Endothelial cell of umbilical vein (primary cell): Measurements from ENCODE around the gene XRCC4. TPM values are rescaled to one million over a fixed set of nuclear protein-coding genes. Genes with fewer than 3 reads are reported as not detected.
A peak's percentile ranks its signal among the peaks of the same experiment; 100 is the strongest.

Experiments used
- BruUV-seq: library from RNA; stranded (reverse); fragments of 400-500 nt; replicated peaks from 2 replicates; lab custom pipeline; 2021; lab: Mats Ljungman, UMichigan
- CTCF ChIA-PET: fragments of 300-600, 350-600 bp; sonication (Branson Sonifier 250); formaldehyde crosslinking; loops from one replicate; lab custom pipeline; 2021; ENCODE audit warnings: antibody characterized with exemption, inconsistent platforms; lab: Charles Lee
- POLR2A ChIA-PET: fragments of 300-600, 350-600 bp; sonication (Branson Sonifier 250); formaldehyde crosslinking; loops from one replicate; lab custom pipeline; 2021; ENCODE audit warnings: antibody characterized with exemption, inconsistent platforms; lab: Charles Lee
- DNase-seq: peaks from one replicate; pipeline ENCODE4 v3.0.0-alpha.2; 2011; ENCODE audit warnings: low read depth, low spot score
- FAIRE-seq: peaks from 2 replicates; lab custom pipeline; 2011; peaks lifted over from hg19 to GRCh38; lab: Jason Lieb, UNC
- H2AFZ ChIP-seq: 2 replicates; pipeline ENCODE4 v1.6.0; 2012; ENCODE audit warnings: low read depth, low read length, control low read depth, inconsistent platforms
- H3K27ac ChIP-seq: 2 replicates; pipeline ENCODE4 v1.5.1; 2011; ENCODE audit warnings: low read depth, mild to moderate bottlenecking, control low read depth, low read length, moderate library complexity; ENCODE audit not compliant: insufficient read depth
- H3K27me3 ChIP-seq, 2 experiments: 2 replicates each; pipeline versions ENCODE4 v1.6.0 to v1.6.1; 2011; ENCODE audit warnings: low read length in 2 of 2, mixed read lengths in 1 of 2; ENCODE audit not compliant: control insufficient read depth in 2 of 2, insufficient read depth in 2 of 2
- H3K36me3 ChIP-seq, 2 experiments: 2 replicates in 1 of 2; 3 replicates in 1 of 2; pipeline ENCODE4 v1.5.1; 2011; ENCODE audit warnings: low read length in 2 of 2, mild to moderate bottlenecking in 1 of 2, moderate library complexity in 1 of 2; ENCODE audit not compliant: control insufficient read depth in 2 of 2, insufficient read depth in 2 of 2; ENCODE audit errors: extremely low read depth in 1 of 2
- H3K4me1 ChIP-seq: 3 replicates; pipeline ENCODE4 v1.5.1; 2011; ENCODE audit warnings: mild to moderate bottlenecking, low read length; ENCODE audit not compliant: control insufficient read depth, insufficient read depth; ENCODE audit errors: extremely low read depth
- H3K4me2 ChIP-seq: 2 replicates; pipeline ENCODE4 v1.6.1; 2011; ENCODE audit warnings: low read length, control low read depth, mixed read lengths; ENCODE audit not compliant: insufficient read depth
- H3K4me3 ChIP-seq, 3 experiments: fragments of 200-600 bp in 1 of 3; sonication (generic), shearing (Covaris generic) in 1 of 3; replicated peaks in 1 of 3; 2 replicates each; pipeline ENCODE4 v1.5.1; 2011 to 2016; ENCODE audit warnings: control low read depth in 3 of 3, low read length in 3 of 3, mild to moderate bottlenecking in 2 of 3, inconsistent platforms in 1 of 3, low read depth in 1 of 3, moderate library complexity in 1 of 3; ENCODE audit not compliant: insufficient read depth in 1 of 3
- H3K79me2 ChIP-seq: 2 replicates; pipeline ENCODE4 v1.6.0; 2012; ENCODE audit warnings: low read length, inconsistent platforms; ENCODE audit not compliant: control insufficient read depth, insufficient read depth
- H3K9ac ChIP-seq: replicated peaks from 2 replicates; pipeline ENCODE3; 2011; ENCODE audit warnings: low read length, control low read depth; ENCODE audit not compliant: insufficient read depth; ENCODE audit errors: extremely low read depth
- H3K9me1 ChIP-seq: replicated peaks from 3 replicates; pipeline ENCODE4 v1.6.0; 2011; ENCODE audit warnings: mild to moderate bottlenecking, low read length; ENCODE audit not compliant: control insufficient read depth, insufficient read depth; ENCODE audit errors: extremely low read depth
- H3K9me3 ChIP-seq: replicated peaks from 2 replicates; pipeline ENCODE4 v1.5.1; 2012; ENCODE audit warnings: low read length, inconsistent platforms; ENCODE audit not compliant: control insufficient read depth, insufficient read depth
- H4K20me1 ChIP-seq: replicated peaks from 2 replicates; pipeline ENCODE3; 2011; ENCODE audit warnings: mild to moderate bottlenecking, low read length; ENCODE audit not compliant: control insufficient read depth, insufficient read depth; ENCODE audit errors: extremely low read depth
- EZH2 ChIP-seq: IDR thresholded peaks from 2 replicates; pipeline ENCODE4 v1.6.1; 2012; ENCODE audit warnings: borderline replicate concordance, low read depth, mild to moderate bottlenecking, moderate library complexity, low read length, inconsistent platforms; ENCODE audit not compliant: severe bottlenecking
- FOS ChIP-seq: IDR thresholded peaks from 2 replicates; pipeline ENCODE4 v1.6.1; 2011; ENCODE audit warnings: mild to moderate bottlenecking, low read length, moderate library complexity, borderline replicate concordance; ENCODE audit not compliant: insufficient read depth
- GATA2 ChIP-seq: IDR thresholded peaks from 2 replicates; pipeline ENCODE4 v1.7.0; 2011; ENCODE audit warnings: low read depth, mild to moderate bottlenecking, moderate library complexity, mixed read lengths, low read length; ENCODE audit not compliant: insufficient read length, insufficient read depth
- JUN ChIP-seq: IDR thresholded peaks from 2 replicates; pipeline ENCODE4 v1.6.1; 2011; ENCODE audit warnings: borderline replicate concordance, low read depth; ENCODE audit not compliant: insufficient read length, insufficient read depth
- MYC ChIP-seq: IDR thresholded peaks from one replicate; pipeline ENCODE4 v1.6.1; 2011; ENCODE audit warnings: mild to moderate bottlenecking, low read depth, low read length
- POLR2A ChIP-seq: IDR thresholded peaks from 2 replicates; pipeline ENCODE4 v1.6.1; 2012; ENCODE audit warnings: low read depth, mild to moderate bottlenecking, control low read depth, low read length
- POLR2AphosphoS5 ChIP-seq: IDR thresholded peaks from 2 replicates; pipeline ENCODE4 v1.6.1; 2012; ENCODE audit warnings: low read depth, mild to moderate bottlenecking, control low read depth, low read length, moderate library complexity; ENCODE audit not compliant: insufficient read depth
- dilution Hi-C: fragments of 300-500 bp; cut with MboI; formaldehyde crosslinking; loops from one replicate; pipeline ENCODE4 v1.15.0; 2019; ENCODE audit warnings: low sequenced_read_pairs; ENCODE audit not compliant: extremely low pct_ligation_motif_present
- intact Hi-C: fragments of 100-400 bp; cut with micrococcal nuclease; formaldehyde crosslinking; loops from one replicate; pipeline ENCODE4 v1.10.0; 2022
- polyA plus RNA-seq, 4 experiments: library from polyadenylated mRNA; depleted of rRNA in 3 of 4; stranded (reverse) in 3 of 4; unstranded in 1 of 4; fragments of >200 nt; gene quantifications; 2 replicates each; pipeline versions ENCODE4 v1.2.1 to v1.2.3, GENCODE V29; 2011 to 2012; ENCODE audit warnings: missing spikeins in 1 of 4
- total RNA-seq: library from RNA; stranded (reverse); gene quantifications from 2 replicates; pipeline ENCODE4 v1.2.3, GENCODE V29; 2021
- TF ChIP-seq, protein P1 (sequence below), 2 donors: IDR thresholded peaks; 1 replicate in 1 of 2; 2 replicates in 1 of 2; pipeline ENCODE4 v1.5.1; 2011; ENCODE audit warnings: low read length in 2 of 2, mild to moderate bottlenecking in 2 of 2, moderate library complexity in 2 of 2, control low read depth in 1 of 2, inconsistent platforms in 1 of 2, low read depth in 1 of 2; ENCODE audit not compliant: insufficient read depth in 1 of 2; ENCODE audit errors: extremely low read depth in 1 of 2
- TF ChIP-seq, protein P2 (sequence below): IDR thresholded peaks from 2 replicates; pipeline ENCODE4 v1.6.1; 2011; ENCODE audit not compliant: insufficient read depth, insufficient read length

Gene XRCC4
- total and polyA plus RNA-seq, 2 donors (not counting 3 experiments of a cell fraction or from before 2014, with no cell fraction given) = 1.3 to 7.7 TPM

DNA sequence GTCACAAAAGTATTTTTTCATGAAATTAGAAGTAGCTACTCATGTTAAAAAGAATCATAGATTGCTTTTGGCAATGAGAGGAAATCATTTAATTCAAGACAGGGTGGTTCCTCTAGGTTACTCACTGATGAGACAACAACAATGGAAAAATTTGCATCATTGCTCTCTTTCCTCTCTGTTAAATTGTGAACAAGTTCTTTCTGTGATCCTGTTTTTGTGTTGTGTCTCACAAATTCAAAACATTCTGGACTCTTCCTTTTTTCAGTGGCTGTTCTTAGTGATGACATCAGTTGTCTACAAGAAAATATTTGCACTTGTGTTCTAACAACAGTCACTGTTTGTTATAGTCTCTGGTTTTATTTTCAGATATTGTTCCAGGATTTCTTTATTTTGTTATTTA is 95.3 kb downstream of the XRCC4 start:
- no peaks in the 10 kb centered on the region for H3K9me3 ChIP-seq
- no peak overlapping the region for H3K4me3 ChIP-seq
- H4K20me1 ChIP-seq = no peaks in the 10 kb centered on the region
- H2AFZ ChIP-seq = no peak overlapping the region
- no peaks in the 10 kb centered on the region for H3K36me3 ChIP-seq
- no peak for FAIRE-seq
- H3K9ac ChIP-seq = no peak overlapping the region
- CTCF ChIA-PET = no interaction called here
- intact Hi-C loops = no loop called here
- no peak overlapping the region for H3K27ac ChIP-seq
- POLR2A ChIA-PET = no interaction called here
- H3K79me2 ChIP-seq = no peaks in the 10 kb centered on the region
- no peak overlapping the region for H3K4me2 ChIP-seq
- H3K9me1 ChIP-seq = no peaks in the 10 kb centered on the region
- TF ChIP-seq JUN = no peak
- TF ChIP-seq, protein P1, sequence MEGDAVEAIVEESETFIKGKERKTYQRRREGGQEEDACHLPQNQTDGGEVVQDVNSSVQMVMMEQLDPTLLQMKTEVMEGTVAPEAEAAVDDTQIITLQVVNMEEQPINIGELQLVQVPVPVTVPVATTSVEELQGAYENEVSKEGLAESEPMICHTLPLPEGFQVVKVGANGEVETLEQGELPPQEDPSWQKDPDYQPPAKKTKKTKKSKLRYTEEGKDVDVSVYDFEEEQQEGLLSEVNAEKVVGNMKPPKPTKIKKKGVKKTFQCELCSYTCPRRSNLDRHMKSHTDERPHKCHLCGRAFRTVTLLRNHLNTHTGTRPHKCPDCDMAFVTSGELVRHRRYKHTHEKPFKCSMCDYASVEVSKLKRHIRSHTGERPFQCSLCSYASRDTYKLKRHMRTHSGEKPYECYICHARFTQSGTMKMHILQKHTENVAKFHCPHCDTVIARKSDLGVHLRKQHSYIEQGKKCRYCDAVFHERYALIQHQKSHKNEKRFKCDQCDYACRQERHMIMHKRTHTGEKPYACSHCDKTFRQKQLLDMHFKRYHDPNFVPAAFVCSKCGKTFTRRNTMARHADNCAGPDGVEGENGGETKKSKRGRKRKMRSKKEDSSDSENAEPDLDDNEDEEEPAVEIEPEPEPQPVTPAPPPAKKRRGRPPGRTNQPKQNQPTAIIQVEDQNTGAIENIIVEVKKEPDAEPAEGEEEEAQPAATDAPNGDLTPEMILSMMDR (IDR thresholded peaks at IDR 0.05; ENCODE audit: extremely low read depth in 1 of 2, insufficient read depth in 1 of 2, low read depth in 1 of 2, low read length in 2 of 2) = no peak
- TF ChIP-seq GATA2 = no peak
- no peak for TF ChIP-seq EZH2
- no peak for TF ChIP-seq FOS
- TF ChIP-seq POLR2AphosphoS5 = no peak
- no peak for TF ChIP-seq MYC
- TF ChIP-seq, protein P2, sequence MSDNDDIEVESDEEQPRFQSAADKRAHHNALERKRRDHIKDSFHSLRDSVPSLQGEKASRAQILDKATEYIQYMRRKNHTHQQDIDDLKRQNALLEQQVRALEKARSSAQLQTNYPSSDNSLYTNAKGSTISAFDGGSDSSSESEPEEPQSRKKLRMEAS = no peak
- no peak for TF ChIP-seq POLR2A
- no peaks in the 10 kb centered on the region for H3K27me3 ChIP-seq
- H3K4me1 ChIP-seq = no peaks in the 10 kb centered on the region
- dilution Hi-C loops = no loop called here
- DNase-seq = peak; percentile 24
- no TSS peak for BruUV-seq
